GM18511 (cell line): Measurements from ENCODE around the gene B3GALT2.

ENCODE experiments used
- ATAC-seq: cut with Tn5 transposase; IDR thresholded peaks from one replicate; pipeline ENCODE4 v1.9.1; 2021; ENCODE audit warnings: mild to moderate bottlenecking, moderate library complexity; ENCODE audit not compliant: unreplicated experiment

B3GALT2 gene

DNA sequence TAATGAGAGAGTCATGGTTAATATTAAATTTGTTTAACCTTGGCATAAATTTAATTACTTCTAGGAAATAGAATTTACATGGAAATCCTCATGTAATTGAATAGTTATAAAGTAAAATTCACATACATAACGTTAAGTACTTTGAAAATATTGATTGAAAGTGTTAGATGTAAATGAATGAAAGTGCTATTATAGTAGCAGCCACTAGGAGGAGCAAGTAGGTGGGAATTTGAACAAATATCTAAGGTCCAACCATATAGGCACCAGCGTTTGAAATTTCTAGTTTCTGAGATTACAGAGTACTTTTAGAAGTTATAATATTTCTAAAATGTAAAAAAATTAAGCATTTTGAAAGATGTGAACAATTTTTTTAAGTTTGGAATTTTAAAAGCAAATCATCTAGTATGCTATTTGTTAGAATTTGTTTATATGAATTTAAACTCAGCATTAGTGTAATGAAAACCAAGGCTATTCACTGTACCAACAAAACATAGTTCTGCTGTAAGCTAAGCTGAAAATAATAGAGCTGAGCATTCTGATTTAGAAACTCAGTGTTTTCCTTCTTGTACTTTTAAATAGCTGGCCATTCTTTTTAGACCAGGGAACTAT lies 3.3 kb downstream of the B3GALT2 start:
- peak; percentile 73 for ATAC-seq

- no peak for ATAC-seq
Observed at GRCh38 chr1:193181985-193182384, 4.4 kb downstream of the B3GALT2 start.

DNA sequence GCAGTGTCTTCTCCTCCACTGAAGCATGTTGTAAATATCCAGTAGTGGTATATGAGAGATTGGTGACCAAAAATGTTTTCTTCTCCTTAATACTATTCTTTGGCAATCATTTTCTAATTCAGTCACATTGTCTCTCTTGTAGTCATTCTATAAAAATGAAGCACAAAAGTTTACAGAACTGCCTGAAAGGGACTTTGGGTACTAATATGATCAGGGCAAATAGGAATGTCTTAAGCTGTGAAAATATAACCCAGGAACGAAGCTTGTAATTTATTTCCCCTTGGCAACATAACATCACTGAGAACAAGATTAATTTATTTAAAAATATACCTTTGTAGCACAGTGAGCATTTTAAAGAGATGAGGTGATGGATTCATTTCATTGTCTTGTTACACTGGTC lies 4.9 kb downstream of the B3GALT2 start:
- ATAC-seq = no peak

GRCh38 chr1:193179094-193179493 lies 7.3 kb downstream of the B3GALT2 start:
- ATAC-seq = no peak

- ATAC-seq = no peak
Observed at GRCh38 chr1:193176788-193177187, 9.6 kb downstream of the B3GALT2 start.

- no peak for ATAC-seq
Observed at GRCh38 chr1:193176113-193176512, 10.3 kb downstream of the B3GALT2 start.

GRCh38 chr1:193157360-193157759 lies 29.1 kb downstream of the B3GALT2 start:
- no peak for ATAC-seq

DNA sequence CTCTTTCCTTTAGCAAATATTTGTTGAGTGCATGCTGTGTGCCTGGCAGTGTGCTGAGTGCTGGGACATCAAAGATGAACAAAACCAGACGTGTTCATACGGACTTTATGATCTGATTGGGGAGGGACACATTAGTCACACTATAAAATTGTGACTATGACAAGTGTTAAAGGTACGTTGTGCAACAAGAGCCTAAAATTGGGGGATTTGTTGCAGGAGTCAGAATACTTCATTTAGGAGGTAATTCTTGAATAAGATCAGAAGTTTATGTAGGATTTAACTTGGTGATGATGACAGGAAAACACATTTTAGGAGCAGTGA lies 29.6 kb downstream of the B3GALT2 start:
- no peak for ATAC-seq

GRCh38 chr1:193156117-193156821 lies 30.1 kb downstream of the B3GALT2 start:
- no peak for ATAC-seq

- ATAC-seq = no peak
Observed at GRCh38 chr1:193144999-193145398, 41.4 kb downstream of the B3GALT2 start.

DNA sequence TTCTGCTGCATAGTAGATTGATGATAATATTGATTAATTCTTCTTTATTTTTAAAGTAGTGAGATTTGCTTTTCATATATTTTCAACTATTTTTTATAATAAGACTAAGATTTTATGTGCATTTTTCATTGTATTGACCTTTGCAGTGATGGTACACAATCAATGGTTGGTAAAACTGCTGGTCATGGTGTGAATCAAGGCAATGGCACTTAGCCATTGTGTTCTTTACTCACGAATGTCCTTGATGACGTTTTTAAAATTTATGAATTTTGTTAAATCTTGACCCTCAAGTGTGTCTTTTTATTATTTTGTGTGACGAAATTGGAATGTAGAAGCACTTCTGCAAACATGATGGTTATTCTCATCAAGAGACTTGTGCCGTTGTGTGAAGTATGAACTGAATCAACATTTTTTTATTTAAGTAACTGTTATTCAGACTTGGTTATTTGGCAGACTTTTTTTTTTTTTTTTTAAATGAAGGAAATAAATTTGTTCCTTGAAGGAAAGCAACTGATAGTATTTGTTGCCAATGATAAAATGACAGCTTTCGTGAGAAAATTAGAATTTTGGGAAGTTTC lies 42.0 kb downstream of the B3GALT2 start:
- no peak for ATAC-seq

DNA sequence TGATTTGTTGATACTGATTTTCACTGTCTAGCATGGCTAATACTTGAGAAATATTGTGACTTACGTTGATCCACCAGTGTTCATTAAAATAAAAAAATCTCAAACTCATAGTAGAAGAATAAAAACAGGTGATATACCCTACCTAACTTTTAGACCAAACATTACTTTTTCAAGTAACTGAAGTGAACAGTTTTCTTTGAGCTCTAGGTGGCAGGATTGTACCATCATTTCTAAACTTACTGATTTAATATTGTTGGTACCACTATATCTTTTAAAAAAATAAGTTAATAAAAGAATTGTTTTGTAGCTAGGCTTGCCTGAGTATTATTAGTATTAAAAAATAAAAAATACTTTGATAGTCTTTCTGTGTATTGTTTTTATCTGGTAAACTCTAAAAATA lies 43.1 kb downstream of the B3GALT2 start:
- ATAC-seq = no peak

DNA sequence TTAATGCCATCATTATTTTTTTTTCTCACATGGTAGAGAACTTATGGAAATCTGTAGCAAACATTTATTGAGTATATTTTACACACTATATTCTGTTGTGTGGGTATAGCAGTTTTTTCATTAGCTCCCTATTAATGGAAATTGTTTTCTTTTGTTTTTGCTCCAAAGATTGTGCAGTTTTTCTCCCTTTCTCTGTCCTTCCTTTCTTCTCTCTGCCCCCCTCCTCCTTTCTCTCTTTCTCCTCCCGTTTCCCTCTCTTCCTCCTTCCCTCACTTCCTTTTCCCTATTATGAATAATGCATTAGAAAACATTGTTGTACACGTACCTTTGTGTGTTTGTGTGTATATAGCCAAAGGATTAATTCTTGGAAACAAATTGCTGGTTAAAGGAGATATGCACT lies 44.0 kb downstream of the B3GALT2 start:
- no peak for ATAC-seq

GRCh38 chr1:193141804-193142203 lies 44.6 kb downstream of the B3GALT2 start:
- no peak for ATAC-seq

- no peak for ATAC-seq
Observed at GRCh38 chr1:193140254-193140653, 46.2 kb downstream of the B3GALT2 start.

GRCh38 chr1:193131266-193131860 lies 55.0 kb downstream of the B3GALT2 start:
- ATAC-seq = peak; percentile 60
